Activated T-helper 1 cell treated with anti-CD3 and anti-CD28 coated beads, Interleukin-2, amount 50 U/mL, for 16 hours (primary cell): ENCODE data around the gene ALDOA.

Experiments
- DNase-seq, 2 donors: peaks; one replicate each; pipeline ENCODE4 v3.0.0-alpha.2; 2020; ENCODE audit warnings: low read depth in 1 of 2, low spot score in 1 of 2

The ALDOA gene

GRCh38 chr16:30088832-30089624 lies 23.5 kb downstream of the ALDOA start:
- no peak for DNase-seq

GRCh38 chr16:30090610-30091331 lies 25.2 kb downstream of the ALDOA start:
- no peak for DNase-seq

- peak; percentile 82 to 91 for DNase-seq
Measured at GRCh38 chr16:30091474-30092372, 26.2 kb downstream of the ALDOA start, which contains the start of gene TBX6. Gene TBX6, minus strand, starts transcription at chr16:30091924. Its CDS starts 731 bp downstream, at chr16:30091193.

- DNase-seq: peak in 1 of 2 donors; percentile 47
Measured at GRCh38 chr16:30092373-30093010, 26.9 kb downstream of the ALDOA start.

- DNase-seq: no peak
Measured at GRCh38 chr16:30094541-30095165, 29.1 kb downstream of the ALDOA start.

GRCh38 chr16:30095166-30096078 lies 29.9 kb downstream of the ALDOA start:
- no peak for DNase-seq

GRCh38 chr16:30096105-30096861 lies 30.7 kb downstream of the ALDOA start, which contains the start of gene YPEL3:
Gene YPEL3, minus strand, starts transcription at chr16:30096213. Its CDS starts 731 bp downstream, at chr16:30095482.
- peak; percentile 77 to 86 for DNase-seq

GRCh38 chr16:30096862-30097563 lies 31.5 kb downstream of the ALDOA start:
- no peak for DNase-seq

GRCh38 chr16:30104090-30104489 lies 38.5 kb downstream of the ALDOA start:
- DNase-seq: no peak

- no peak for DNase-seq
Measured at GRCh38 chr16:30104492-30104891, 38.9 kb downstream of the ALDOA start.

GRCh38 chr16:30108059-30108850 lies 42.7 kb downstream of the ALDOA start:
- DNase-seq: no peak

GRCh38 chr16:30110661-30111060 lies 45.1 kb downstream of the ALDOA start:
- DNase-seq: no peak

- peak; percentile 34 to 39 for DNase-seq
Measured at GRCh38 chr16:30112197-30113030, 46.9 kb downstream of the ALDOA start.

GRCh38 chr16:30113031-30113710 lies 47.6 kb downstream of the ALDOA start, which contains the start of gene GDPD3:
Gene GDPD3, minus strand, starts transcription at chr16:30113537. Its CDS starts 59 bp downstream, at chr16:30113478.
- no peak for DNase-seq

GRCh38 chr16:30113711-30114333 lies 48.3 kb downstream of the ALDOA start:
- no peak for DNase-seq
